Measurements from ENCODE around the gene ZBTB1. TPM values are rescaled to one million over a fixed set of nuclear protein-coding genes. Genes with fewer than 3 reads are reported as not detected.

The ZBTB1 gene
- total RNA-seq, 1 donor from 2014 or later: 46.5 TPM

DNA sequence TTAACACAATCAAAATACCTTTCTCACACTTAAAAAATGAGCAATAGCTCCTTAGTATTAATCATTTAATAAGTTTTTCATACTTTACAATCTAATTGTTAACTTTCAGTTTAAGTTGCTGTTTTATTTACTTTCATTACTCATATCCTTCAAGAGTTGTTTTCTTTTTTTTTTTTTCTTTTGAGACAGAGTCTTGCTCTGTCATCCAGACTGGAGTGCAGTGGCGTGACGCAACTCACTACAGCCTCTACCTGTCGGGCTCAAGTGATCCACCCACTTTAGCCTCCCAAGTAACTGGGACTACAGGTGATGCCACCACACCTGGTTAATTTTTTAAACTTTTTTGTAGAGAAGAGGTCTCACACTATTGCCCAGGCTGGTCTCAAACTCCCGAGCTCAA lies 16.1 kb downstream of the ZBTB1 start:
- H3K27me3 Mint-ChIP-seq: no peaks in the 10 kb centered on the region
- H3K36me3 Mint-ChIP-seq (ENCODE audit: low read depth): peaks cover 14% of the 10 kb centered on the region
- DNase-seq: no peak
- H3K9me3 Mint-ChIP-seq: no peaks in the 10 kb centered on the region
- no peak overlapping the region for H3K4me3 Mint-ChIP-seq
- no peak overlapping the region for H3K27ac Mint-ChIP-seq
- peaks cover 14% of the 10 kb centered on the region for H3K4me1 Mint-ChIP-seq
- intact Hi-C loops (cut with micrococcal nuclease): no loop called here

DNA sequence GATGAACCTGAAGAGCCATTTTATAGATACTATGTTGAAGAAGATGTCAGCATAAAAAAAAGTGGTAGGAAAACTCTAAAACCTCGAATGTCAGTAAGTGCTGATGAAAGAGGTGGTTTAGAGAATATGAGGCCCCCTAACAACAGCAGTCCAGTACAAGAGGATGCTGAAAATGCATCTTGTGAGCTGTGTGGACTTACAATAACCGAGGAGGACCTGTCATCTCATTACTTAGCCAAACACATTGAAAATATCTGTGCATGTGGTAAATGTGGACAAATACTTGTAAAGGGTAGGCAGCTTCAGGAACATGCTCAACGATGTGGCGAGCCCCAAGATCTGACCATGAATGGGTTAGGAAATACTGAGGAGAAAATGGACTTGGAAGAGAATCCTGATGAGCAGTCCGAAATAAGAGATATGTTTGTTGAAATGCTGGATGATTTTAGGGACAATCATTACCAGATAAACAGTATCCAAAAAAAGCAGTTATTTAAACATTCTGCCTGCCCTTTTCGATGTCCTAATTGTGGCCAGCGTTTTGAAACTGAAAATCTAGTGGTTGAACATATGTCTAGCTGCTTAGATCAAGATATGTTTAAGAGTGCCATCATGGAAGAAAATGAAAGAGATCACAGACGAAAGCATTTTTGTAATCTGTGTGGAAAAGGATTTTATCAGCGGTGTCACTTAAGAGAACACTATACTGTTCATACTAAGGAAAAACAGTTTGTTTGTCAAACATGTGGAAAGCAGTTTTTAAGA lies 18.2 kb downstream of the ZBTB1 start:
- H3K36me3 Mint-ChIP-seq (ENCODE audit: low read depth): peaks cover 24% of the 10 kb centered on the region
- H3K9me3 Mint-ChIP-seq: no peaks in the 10 kb centered on the region
- no peak for DNase-seq
- no peaks in the 10 kb centered on the region for H3K27me3 Mint-ChIP-seq
- intact Hi-C loops (cut with micrococcal nuclease): no loop called here
- H3K4me3 Mint-ChIP-seq: no peak overlapping the region
- no peak overlapping the region for H3K27ac Mint-ChIP-seq
- H3K4me1 Mint-ChIP-seq: peaks cover 10% of the 10 kb centered on the region

- H3K4me3 Mint-ChIP-seq: no peak overlapping the region
- H3K9me3 Mint-ChIP-seq: no peaks in the 10 kb centered on the region
- intact Hi-C loops (cut with micrococcal nuclease): no loop called here
- H3K27me3 Mint-ChIP-seq: no peaks in the 10 kb centered on the region
- H3K27ac Mint-ChIP-seq: no peak overlapping the region
- DNase-seq: no peak
- H3K36me3 Mint-ChIP-seq (ENCODE audit: low read depth): peaks cover 27% of the 10 kb centered on the region
- peaks cover 6% of the 10 kb centered on the region for H3K4me1 Mint-ChIP-seq
Measured at GRCh38 chr14:64525354-64525753, 20.8 kb downstream of the ZBTB1 start.

GRCh38 chr14:64531567-64531966 lies 27.0 kb downstream of the ZBTB1 start:
- H3K36me3 Mint-ChIP-seq (ENCODE audit: low read depth): peaks cover 13% of the 10 kb centered on the region
- no peak overlapping the region for H3K4me3 Mint-ChIP-seq
- intact Hi-C loops (cut with micrococcal nuclease): no loop called here
- no peak for DNase-seq
- H3K4me1 Mint-ChIP-seq: peaks cover 4% of the 10 kb centered on the region
- H3K27me3 Mint-ChIP-seq: no peaks in the 10 kb centered on the region
- no peak overlapping the region for H3K27ac Mint-ChIP-seq
- H3K9me3 Mint-ChIP-seq: no peaks in the 10 kb centered on the region

DNA sequence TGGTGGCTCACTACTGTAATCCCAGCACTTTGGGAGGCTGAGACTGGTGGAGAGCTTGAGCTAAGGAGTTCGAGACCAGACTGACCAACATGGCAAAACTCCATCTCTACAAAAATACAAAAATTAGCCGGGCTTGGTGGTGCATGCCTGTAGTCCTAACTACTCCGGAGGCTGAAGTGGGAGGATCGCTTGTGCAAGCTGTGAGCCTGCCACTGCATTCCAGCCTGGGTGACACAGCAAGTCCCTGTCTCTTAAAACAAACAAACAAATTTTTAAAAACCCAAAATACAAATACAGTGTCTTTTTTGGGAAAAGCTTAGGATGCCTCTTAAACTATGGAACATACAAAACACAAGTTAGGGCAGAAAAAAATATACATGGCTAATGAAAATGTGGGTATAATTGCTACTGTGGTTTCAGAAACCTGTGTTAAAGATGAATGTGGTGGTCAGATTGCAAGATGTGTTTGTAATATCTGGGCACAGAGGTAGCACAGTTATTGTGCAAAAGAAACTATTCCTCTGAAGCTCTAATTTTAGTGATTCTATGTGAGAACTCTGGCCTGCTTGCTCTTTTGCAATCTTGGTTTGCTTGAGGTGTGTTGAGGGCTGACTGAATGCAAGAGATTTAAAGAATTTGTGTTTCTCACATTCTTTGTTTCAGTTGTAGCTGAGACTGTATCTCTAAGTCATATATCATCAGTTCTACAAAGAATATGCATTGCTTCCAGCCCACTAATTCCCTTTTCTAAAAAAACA lies 32.1 kb downstream of the ZBTB1 start:
- intact Hi-C loops (cut with micrococcal nuclease): no loop called here
- H3K36me3 Mint-ChIP-seq (ENCODE audit: low read depth): peaks cover 5% of the 10 kb centered on the region
- no peak overlapping the region for H3K4me3 Mint-ChIP-seq
- no peak for DNase-seq
- H3K27me3 Mint-ChIP-seq: peaks cover 18% of the 10 kb centered on the region
- peaks cover 3% of the 10 kb centered on the region for H3K9me3 Mint-ChIP-seq
- no peak overlapping the region for H3K27ac Mint-ChIP-seq
- peaks cover 13% of the 10 kb centered on the region for H3K4me1 Mint-ChIP-seq

GRCh38 chr14:64540208-64541202 lies 35.9 kb downstream of the ZBTB1 start, which contains the start of gene HSPA2:
HSPA2 (plus strand) TSS chr14:64540741; CDS start chr14:64540850, 109 bp downstream.
- intact Hi-C loops (cut with micrococcal nuclease): loop anchor here (1.0 to 5.0 kb wide), 5 partner anchors 37 to 898 kb away; partner anchors contain the start of gene ZBTB25
- H3K9me3 Mint-ChIP-seq: peaks cover 7% of the 10 kb centered on the region
- peaks cover 9% of the 10 kb centered on the region for H3K36me3 Mint-ChIP-seq (ENCODE audit: low read depth)

GRCh38 chr14:64541261-64541971 lies 36.8 kb downstream of the ZBTB1 start:
- Mint-ChIP-seq H3K4me3 (peak overlapping the region; percentile 86), H3K9me3 (peaks cover 7% of the 10 kb centered on the region), H3K4me1 (peaks cover 20% of the 10 kb centered on the region), H3K27ac (peak overlapping the region; percentile 45), H3K36me3 (ENCODE audit: low read depth) (peaks cover 9% of the 10 kb centered on the region), H3K27me3 (peaks cover 47% of the 10 kb centered on the region)
- intact Hi-C loops (cut with micrococcal nuclease): loop anchor here (2.0 to 5.0 kb wide), 4 partner anchors 95 to 899 kb away; no protein-coding TSS in a partner anchor
- peak; percentile 74 for DNase-seq

More at GRCh38 chr14:64540208-64541202, 35.9 kb downstream of the ZBTB1 start, which contains the start of gene HSPA2:
- H3K27ac Mint-ChIP-seq: peak within 1 kb of the TSS; percentile 93
- DNase-seq: peak; percentile 98
- H3K4me3 Mint-ChIP-seq: peak within 1 kb of the TSS; percentile 86
- peaks cover 20% of the 10 kb centered on the region for H3K4me1 Mint-ChIP-seq
- H3K27me3 Mint-ChIP-seq: peaks cover 46% of the 10 kb centered on the region

GRCh38 chr14:64541972-64542835 lies 37.6 kb downstream of the ZBTB1 start:
- peak overlapping the region; percentile 86 for H3K4me3 Mint-ChIP-seq
- intact Hi-C loops (cut with micrococcal nuclease): loop anchor here (2.0 to 5.0 kb wide), 4 partner anchors 95 to 899 kb away; no protein-coding TSS in a partner anchor
- H3K36me3 Mint-ChIP-seq (ENCODE audit: low read depth): peaks cover 9% of the 10 kb centered on the region
- peaks cover 47% of the 10 kb centered on the region for H3K27me3 Mint-ChIP-seq
- H3K9me3 Mint-ChIP-seq: peaks cover 7% of the 10 kb centered on the region
- H3K27ac Mint-ChIP-seq: no peak overlapping the region
- peaks cover 20% of the 10 kb centered on the region for H3K4me1 Mint-ChIP-seq
- no peak for DNase-seq

- H3K4me3 Mint-ChIP-seq: peak overlapping the region; percentile 86
- no peak overlapping the region for H3K27ac Mint-ChIP-seq
- peak; percentile 27 for DNase-seq
- peaks cover 20% of the 10 kb centered on the region for H3K4me1 Mint-ChIP-seq
- intact Hi-C loops (cut with micrococcal nuclease): loop anchor here (5.0 kb wide), 2 partner anchors 164 to 339 kb away; no protein-coding TSS in a partner anchor
- H3K9me3 Mint-ChIP-seq: peaks cover 7% of the 10 kb centered on the region
- H3K27me3 Mint-ChIP-seq: peaks cover 47% of the 10 kb centered on the region
- peaks cover 9% of the 10 kb centered on the region for H3K36me3 Mint-ChIP-seq (ENCODE audit: low read depth)
Measured at GRCh38 chr14:64542836-64543201, 38.2 kb downstream of the ZBTB1 start.

DNA sequence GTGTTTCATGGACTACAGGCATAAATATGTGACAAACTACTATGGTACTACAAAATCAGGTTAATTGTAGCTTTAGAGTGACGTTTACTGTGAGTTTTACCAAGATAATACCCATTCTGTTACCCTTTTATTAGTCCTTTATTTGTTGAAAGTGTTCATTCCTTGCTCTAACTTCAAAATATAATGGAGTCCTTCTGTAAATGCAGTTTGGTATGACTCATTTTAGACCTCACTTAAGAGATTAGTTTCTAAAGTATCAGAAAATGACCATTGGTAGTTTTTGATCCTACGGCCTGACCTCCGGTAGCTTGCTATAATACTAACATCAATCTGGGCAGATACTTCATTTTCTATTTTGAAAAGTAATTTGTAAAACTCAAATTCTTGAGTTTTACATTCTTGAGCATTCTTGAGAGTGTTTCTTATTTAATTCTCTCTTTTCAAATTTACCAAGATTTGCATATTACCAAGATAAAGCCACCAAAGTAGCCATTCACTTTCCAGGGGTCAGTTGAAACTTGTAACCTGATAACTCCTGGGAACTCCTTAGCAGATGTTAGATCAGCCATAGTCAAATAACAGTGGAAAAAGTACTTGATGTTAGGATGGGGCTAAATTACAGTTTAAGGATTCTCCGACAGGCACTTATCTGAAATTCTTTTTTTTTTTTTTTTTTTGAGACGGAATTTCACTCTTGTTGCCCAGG lies 40.2 kb downstream of the ZBTB1 start:
- intact Hi-C loops (cut with micrococcal nuclease): loop anchor here (5.0 kb wide), 2 partner anchors 163 to 338 kb away; no protein-coding TSS in a partner anchor
- no peak for DNase-seq
- Mint-ChIP-seq H3K27me3 (peaks cover 54% of the 10 kb centered on the region), H3K4me3 (no peak overlapping the region), H3K9me3 (peaks cover 7% of the 10 kb centered on the region), H3K27ac (no peak overlapping the region), H3K36me3 (ENCODE audit: low read depth) (peaks cover 9% of the 10 kb centered on the region), H3K4me1 (peaks cover 21% of the 10 kb centered on the region)

- peak overlapping the region; percentile 58 for H3K4me3 Mint-ChIP-seq
- intact Hi-C loops (cut with micrococcal nuclease): no loop called here
- peaks cover 50% of the 10 kb centered on the region for H3K27me3 Mint-ChIP-seq
- no peak overlapping the region for H3K27ac Mint-ChIP-seq
- H3K36me3 Mint-ChIP-seq (ENCODE audit: low read depth): peaks cover 2% of the 10 kb centered on the region
- no peaks in the 10 kb centered on the region for H3K9me3 Mint-ChIP-seq
- H3K4me1 Mint-ChIP-seq: peaks cover 10% of the 10 kb centered on the region
- DNase-seq: no peak
Measured at GRCh38 chr14:64549016-64549415, 44.4 kb downstream of the ZBTB1 start.

Data from activated CD4-positive, alpha-beta T cell treated with anti-CD3 and anti-CD28 coated beads, Interleukin-2, amount 10 ng/mL, durations not matched to agents 24 days and 14 days (primary cell).